SJCRH30 (cell line): Measurements from ENCODE around the gene CDK13. TPM values are rescaled to one million over a fixed set of nuclear protein-coding genes. Genes with fewer than 3 reads are reported as not detected.
"Not testable (repeated sequence)": the region's sequence is repeated elsewhere in the genome, so short reads cannot be mapped to it uniquely, and the experiment has no call there.

ENCODE experiments used
- DNase-seq, 2 experiments: peaks; one replicate each; pipeline ENCODE4 v3.0.0-alpha.2; 2015 to 2020
- H3K27ac ChIP-seq: fragments of 250-450 bp; sonication (Bioruptor Pico); 2 replicates; pipeline ENCODE4 v1.5.1; 2020; ENCODE audit warnings: mild to moderate bottlenecking, moderate library complexity
- H3K27me3 ChIP-seq: fragments of 250-450 bp; sonication (Bioruptor Pico); 2 replicates; pipeline ENCODE4 v1.5.1; 2020; ENCODE audit warnings: mild to moderate bottlenecking, moderate library complexity
- H3K36me3 ChIP-seq: fragments of 250-450 bp; sonication (Bioruptor Pico); 2 replicates; pipeline ENCODE4 v1.5.1; 2020; ENCODE audit warnings: mild to moderate bottlenecking, moderate library complexity
- H3K4me1 ChIP-seq: fragments of 250-450 bp; sonication (Bioruptor Pico); 2 replicates; pipeline ENCODE4 v1.5.1; 2020; ENCODE audit warnings: mild to moderate bottlenecking, moderate library complexity
- H3K4me3 ChIP-seq: fragments of 250-450 bp; sonication (Bioruptor Pico); 2 replicates; pipeline ENCODE4 v1.5.1; 2020; ENCODE audit warnings: mild to moderate bottlenecking, moderate library complexity
- H3K9me3 ChIP-seq: fragments of 250-450 bp; sonication (Bioruptor Pico); replicated peaks from 2 replicates; pipeline ENCODE4 v1.5.1; 2020; ENCODE audit warnings: mild to moderate bottlenecking, moderate library complexity
- total RNA-seq: library from RNA; depleted of rRNA; stranded (reverse); fragments of >200 nt; shearing (Covaris generic); gene quantifications from 2 replicates; pipeline ENCODE4 v1.2.3, GENCODE V29; 2014

CDK13 gene
- total RNA-seq, 1 experiment from 2014 or later: 70.5 TPM

- Histone ChIP-seq H3K4me1 (no peaks in the 10 kb centered on the region), H3K27ac (no peak overlapping the region), H3K9me3 (no peaks in the 10 kb centered on the region), H3K36me3 (peaks cover 3% of the 10 kb centered on the region; the same call in 1 of the 2 replicates), H3K27me3 (no peaks in the 10 kb centered on the region), H3K4me3 (no peak overlapping the region)
- no peak for DNase-seq
Observed at GRCh38 chr7:40122940-40123254, 172.8 kb downstream of the CDK13 start.

GRCh38 chr7:40133561-40134427 lies 183.7 kb downstream of the CDK13 start:
- Histone ChIP-seq H3K4me3 (peak overlapping the region; percentile 96), H3K4me1 (peaks cover 4% of the 10 kb centered on the region), H3K27ac (peak overlapping the region; percentile 88), H3K27me3 (no peaks in the 10 kb centered on the region), H3K36me3 (peaks cover 14% of the 10 kb centered on the region; the same call in 1 of the 2 replicates), H3K9me3 (no peaks in the 10 kb centered on the region; the same call in 1 of the 2 replicates)
- peak in 1 of 2 experiments; percentile 46 for DNase-seq

DNA sequence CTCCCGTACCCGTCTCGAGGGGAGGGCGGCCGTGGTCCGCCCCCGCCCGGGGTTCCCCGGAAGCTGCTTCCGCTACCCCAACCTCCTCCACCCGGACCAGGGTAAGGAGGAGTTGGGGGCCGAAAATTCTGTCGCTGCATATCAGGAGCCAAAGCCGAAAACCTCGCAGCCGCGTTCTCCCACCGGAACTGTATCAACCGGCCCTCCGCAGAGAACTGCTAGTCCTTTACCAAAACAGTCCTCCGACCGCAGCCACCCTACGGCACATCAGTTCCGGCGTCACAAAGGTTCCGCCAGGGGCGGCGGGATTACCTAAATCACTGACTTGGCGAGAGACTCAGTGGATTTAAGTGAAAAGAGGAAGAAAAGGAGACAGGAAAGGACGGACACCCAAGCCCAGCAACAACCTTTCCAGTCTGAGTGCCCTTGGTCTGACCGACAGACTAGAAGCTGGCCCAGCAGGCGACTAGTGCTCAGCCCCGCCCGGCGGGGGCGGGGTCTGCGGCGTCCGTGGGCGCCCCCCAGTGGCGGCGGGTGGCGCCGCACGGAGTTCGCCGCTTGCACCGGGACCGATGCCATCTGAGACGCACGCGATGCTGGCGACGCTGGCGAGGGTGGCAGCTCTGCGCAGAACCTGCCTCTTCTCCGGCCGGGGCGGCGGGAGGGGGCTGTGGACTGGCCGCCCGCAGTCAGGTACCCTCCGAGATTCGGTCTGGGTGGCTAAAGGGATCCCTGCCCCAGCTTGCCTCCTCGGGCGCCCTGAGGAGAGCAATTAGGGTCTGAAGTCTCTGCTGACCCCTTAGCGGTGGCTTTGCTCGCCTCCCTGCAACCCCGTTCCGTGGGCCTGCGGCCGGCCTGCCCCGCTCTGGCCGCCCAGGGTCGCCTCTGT lies 184.6 kb downstream of the CDK13 start, which contains the start of the genes MPLKIP and SUGCT:
Gene MPLKIP, minus strand, starts transcription at position 195 of the 889 bp plus-strand sequence. Its CDS starts 55 bp downstream, at position 140.
Gene SUGCT, plus strand, starts transcription at position 578 of the 889 bp plus-strand sequence.
- Histone ChIP-seq H3K4me1 (peaks cover 4% of the 10 kb centered on the region), H3K27ac (peak within 1 kb of the TSS; percentile 88), H3K27me3 (no peaks in the 10 kb centered on the region), H3K36me3 (peaks cover 14% of the 10 kb centered on the region; the same call in 1 of the 2 replicates), H3K9me3 (no peaks in the 10 kb centered on the region; the same call in 1 of the 2 replicates), H3K4me3 (peak within 1 kb of the TSS; percentile 96)
- peak; percentile 87 to 94 for DNase-seq

DNA sequence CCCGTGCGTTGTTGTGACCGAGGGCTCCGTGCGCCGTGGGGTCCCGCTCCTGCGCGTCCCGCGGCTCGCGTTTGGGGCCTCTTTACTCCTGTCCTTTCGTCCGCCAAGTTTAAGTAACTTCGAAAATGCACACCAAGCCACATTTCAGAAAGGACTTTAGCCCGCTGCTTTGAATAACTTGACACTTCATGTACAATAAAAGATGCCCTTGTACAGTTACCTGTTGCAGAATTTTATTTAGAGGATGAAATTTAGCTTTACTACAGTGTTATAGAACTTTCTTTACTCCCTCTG lies 185.2 kb downstream of the CDK13 start:
- Histone ChIP-seq H3K4me3 (peak overlapping the region; percentile 96), H3K27ac (peak overlapping the region; percentile 88), H3K4me1 (peaks cover 4% of the 10 kb centered on the region), H3K36me3 (peaks cover 14% of the 10 kb centered on the region; the same call in 1 of the 2 replicates), H3K9me3 (no peaks in the 10 kb centered on the region; the same call in 1 of the 2 replicates), H3K27me3 (no peaks in the 10 kb centered on the region)
- no peak for DNase-seq

DNA sequence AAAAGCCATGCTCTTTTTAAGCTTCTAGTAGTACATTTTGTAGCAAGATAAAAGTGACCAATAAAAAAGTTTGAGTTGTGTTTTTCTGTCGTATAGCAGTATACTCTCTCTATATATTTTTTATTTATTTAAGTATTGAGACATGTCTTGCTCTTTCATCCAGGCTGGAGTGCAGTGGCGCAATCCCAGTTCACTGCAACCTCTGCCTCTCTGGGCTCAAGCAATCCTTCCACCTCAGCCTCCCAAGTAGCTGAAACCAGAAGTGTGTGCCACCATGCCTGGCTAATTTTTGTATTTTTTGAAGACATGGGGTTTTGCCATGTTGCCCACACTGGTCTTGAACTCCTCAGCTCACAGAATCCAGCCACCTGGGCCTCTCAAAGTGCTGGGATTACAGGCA lies 187.5 kb downstream of the CDK13 start:
- DNase-seq: no peak
- H3K36me3 ChIP-seq: peaks cover 4% of the 10 kb centered on the region; the same call in 1 of the 2 replicates
- no peaks in the 10 kb centered on the region for H3K27me3 ChIP-seq
- H3K4me1 ChIP-seq: peaks cover 4% of the 10 kb centered on the region
- H3K4me3 ChIP-seq: no peak overlapping the region
- no peaks in the 10 kb centered on the region; the same call in 1 of the 2 replicates for H3K9me3 ChIP-seq
- no peak overlapping the region for H3K27ac ChIP-seq

DNA sequence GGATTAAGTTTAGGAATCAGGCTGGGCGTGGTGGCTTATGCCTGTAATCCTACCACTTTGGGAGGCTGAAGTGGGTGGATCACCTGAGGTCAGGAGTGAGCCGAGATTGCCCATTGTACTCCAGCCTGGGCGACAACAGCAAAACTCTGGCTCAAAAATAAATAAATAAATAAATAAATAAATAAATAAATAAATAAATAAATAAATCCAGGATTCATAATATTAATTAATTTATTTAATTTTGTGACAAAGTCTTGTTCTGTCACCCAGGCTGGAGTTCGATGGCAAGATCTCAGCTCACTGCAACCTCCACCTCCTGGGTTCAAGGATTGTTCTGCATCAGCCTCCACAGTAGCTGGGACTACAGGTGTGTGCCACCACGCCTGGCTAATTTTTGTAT lies 188.9 kb downstream of the CDK13 start:
- Histone ChIP-seq H3K9me3 (no peaks in the 10 kb centered on the region; the same call in 1 of the 2 replicates), H3K27ac (no peak overlapping the region), H3K4me1 (no peaks in the 10 kb centered on the region), H3K4me3 (no peak overlapping the region), H3K36me3 (no peaks in the 10 kb centered on the region), H3K27me3 (no peaks in the 10 kb centered on the region)
- DNase-seq: no peak

- H3K36me3 ChIP-seq, H3K27me3 ChIP-seq, H3K9me3 ChIP-seq, DNase-seq, H3K4me1 ChIP-seq, H3K27ac ChIP-seq, H3K4me3 ChIP-seq: not testable (repeated sequence)
Observed at GRCh38 chr7:40139891-40140290, 189.8 kb downstream of the CDK13 start.

GRCh38 chr7:40141916-40142315 lies 191.9 kb downstream of the CDK13 start:
- not testable (repeated sequence) for H3K4me1 ChIP-seq, DNase-seq, H3K27ac ChIP-seq, H3K9me3 ChIP-seq, H3K4me3 ChIP-seq, H3K36me3 ChIP-seq, H3K27me3 ChIP-seq

DNA sequence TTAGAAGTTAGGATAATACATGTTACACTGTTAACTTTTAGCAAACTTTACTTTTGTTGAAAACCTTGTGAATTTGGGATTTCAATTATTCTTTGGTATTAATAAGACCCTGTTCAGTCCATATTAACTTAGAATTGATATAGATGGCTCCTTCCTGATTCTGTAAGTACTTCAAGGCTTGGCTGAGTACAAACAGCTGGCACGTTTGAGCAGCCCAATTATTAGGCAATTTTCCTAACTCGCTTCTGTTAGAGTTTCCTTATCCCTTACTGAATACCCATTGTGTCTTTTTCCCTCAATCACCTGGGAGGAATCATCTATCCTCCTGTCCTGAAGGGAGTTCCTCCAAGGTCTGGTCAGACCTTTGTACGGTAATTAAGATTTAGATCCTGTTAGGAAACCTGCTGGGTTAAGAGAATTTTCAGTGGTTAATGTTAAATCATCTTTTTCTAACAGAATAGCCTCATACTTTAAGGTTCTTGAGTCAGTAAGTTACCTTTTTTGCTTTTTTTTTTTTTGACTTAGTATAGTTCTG lies 195.6 kb downstream of the CDK13 start:
- not testable (repeated sequence) for H3K4me1 ChIP-seq, H3K27ac ChIP-seq, H3K27me3 ChIP-seq, H3K9me3 ChIP-seq, H3K4me3 ChIP-seq, DNase-seq, H3K36me3 ChIP-seq

- no peaks in the 10 kb centered on the region for H3K9me3 ChIP-seq
- no peaks in the 10 kb centered on the region for H3K4me1 ChIP-seq
- no peaks in the 10 kb centered on the region for H3K27me3 ChIP-seq
- DNase-seq: no peak
- H3K27ac ChIP-seq: no peak overlapping the region
- no peak overlapping the region for H3K4me3 ChIP-seq
- H3K36me3 ChIP-seq: no peaks in the 10 kb centered on the region
Observed at GRCh38 chr7:40147371-40148246, 197.6 kb downstream of the CDK13 start.

DNA sequence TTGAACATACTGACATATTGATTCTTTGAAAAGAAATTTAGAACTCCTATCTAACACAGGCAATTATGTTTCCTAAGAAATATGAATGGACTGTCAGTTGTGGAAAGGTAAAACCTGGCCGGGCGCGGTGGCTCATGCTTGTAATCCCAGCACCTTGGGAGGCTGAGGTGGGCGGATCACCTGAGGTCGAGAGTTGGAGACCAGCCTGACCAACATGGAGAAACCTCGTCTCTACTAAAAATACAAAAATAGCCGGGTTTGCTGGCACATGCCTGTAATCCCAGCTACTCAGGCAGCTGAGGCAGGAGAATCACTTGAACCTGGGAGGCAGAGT lies 198.2 kb downstream of the CDK13 start:
- H3K4me3 ChIP-seq, H3K9me3 ChIP-seq, DNase-seq, H3K27me3 ChIP-seq, H3K4me1 ChIP-seq, H3K36me3 ChIP-seq, H3K27ac ChIP-seq: not testable (repeated sequence)

GRCh38 chr7:40148671-40149070 lies 198.6 kb downstream of the CDK13 start:
- no peaks in the 10 kb centered on the region for H3K9me3 ChIP-seq

More at GRCh38 chr7:40148671-40149070, 198.6 kb downstream of the CDK13 start:
- Histone ChIP-seq H3K27me3 (no peaks in the 10 kb centered on the region), H3K36me3 (no peaks in the 10 kb centered on the region), H3K27ac (no peak overlapping the region), H3K4me1 (no peaks in the 10 kb centered on the region), H3K4me3 (no peak overlapping the region)
- no peak for DNase-seq
